ENCODE results near the gene SLC4A5. TPM values are rescaled to one million over a fixed set of nuclear protein-coding genes. Genes with fewer than 3 reads are reported as not detected.

Gene SLC4A5
- total RNA-seq, 1 donor from 2014 or later = under 0.01 TPM

DNA sequence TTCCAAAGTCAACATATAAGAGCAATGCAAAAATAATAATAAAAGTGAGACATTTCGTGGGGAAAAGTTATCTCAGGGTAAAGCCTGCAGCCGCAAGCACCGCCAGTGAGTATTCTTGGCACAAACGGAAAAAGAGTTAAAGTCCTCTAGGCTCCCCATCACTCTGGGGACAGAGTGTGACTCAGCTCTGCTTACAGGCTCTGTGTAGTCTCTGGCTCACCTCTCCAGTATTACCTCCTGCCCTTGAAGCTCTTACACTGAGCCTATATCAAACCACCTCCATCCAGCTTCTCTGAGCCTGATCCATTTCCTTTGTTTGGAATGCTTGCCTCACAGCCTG is 89.3 kb downstream of the SLC4A5 start:
- no peak for DNase-seq (ENCODE audit: low read depth)
- H3K4me3 ChIP-seq (ENCODE audit: low read depth, low read length) = no peak overlapping the region
- TF ChIP-seq, protein P1, sequence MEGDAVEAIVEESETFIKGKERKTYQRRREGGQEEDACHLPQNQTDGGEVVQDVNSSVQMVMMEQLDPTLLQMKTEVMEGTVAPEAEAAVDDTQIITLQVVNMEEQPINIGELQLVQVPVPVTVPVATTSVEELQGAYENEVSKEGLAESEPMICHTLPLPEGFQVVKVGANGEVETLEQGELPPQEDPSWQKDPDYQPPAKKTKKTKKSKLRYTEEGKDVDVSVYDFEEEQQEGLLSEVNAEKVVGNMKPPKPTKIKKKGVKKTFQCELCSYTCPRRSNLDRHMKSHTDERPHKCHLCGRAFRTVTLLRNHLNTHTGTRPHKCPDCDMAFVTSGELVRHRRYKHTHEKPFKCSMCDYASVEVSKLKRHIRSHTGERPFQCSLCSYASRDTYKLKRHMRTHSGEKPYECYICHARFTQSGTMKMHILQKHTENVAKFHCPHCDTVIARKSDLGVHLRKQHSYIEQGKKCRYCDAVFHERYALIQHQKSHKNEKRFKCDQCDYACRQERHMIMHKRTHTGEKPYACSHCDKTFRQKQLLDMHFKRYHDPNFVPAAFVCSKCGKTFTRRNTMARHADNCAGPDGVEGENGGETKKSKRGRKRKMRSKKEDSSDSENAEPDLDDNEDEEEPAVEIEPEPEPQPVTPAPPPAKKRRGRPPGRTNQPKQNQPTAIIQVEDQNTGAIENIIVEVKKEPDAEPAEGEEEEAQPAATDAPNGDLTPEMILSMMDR (conservative IDR thresholded peaks at IDR 0.05; ENCODE audit: low read depth, low read length) = no peak

DNA sequence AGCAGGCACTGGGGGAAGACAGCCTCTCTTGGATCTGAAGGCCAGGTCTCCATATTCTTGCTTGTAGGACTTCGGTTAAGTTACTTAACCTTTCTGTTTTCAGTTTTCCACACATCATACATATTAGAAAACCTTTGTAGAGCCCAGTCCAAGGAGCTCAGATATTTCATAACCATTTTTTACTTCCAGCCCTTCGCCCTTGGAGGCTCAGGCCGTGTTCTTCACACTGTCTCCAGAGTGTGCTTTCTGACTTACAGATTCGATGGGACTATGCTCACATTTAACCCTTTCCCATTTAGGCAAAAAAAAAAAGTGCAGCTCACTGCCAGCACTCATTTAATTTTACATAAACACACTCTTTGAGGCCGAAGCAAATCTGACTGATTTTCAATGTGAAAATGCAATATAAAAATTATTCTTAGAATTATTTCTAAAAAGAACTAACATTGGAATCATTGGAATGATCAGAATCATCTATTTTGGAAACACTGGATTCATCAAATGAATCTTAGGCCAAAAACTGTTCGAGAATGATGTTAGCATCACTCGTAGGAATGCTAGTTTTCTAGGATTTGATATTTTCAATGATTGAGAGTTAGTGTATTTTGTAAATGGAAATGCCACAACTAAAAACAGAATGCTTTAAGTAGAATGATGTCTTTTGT is 89.8 kb downstream of the SLC4A5 start:
- TF ChIP-seq, protein P1 (conservative IDR thresholded peaks at IDR 0.05; ENCODE audit: low read depth, low read length) = no peak
- no peak for DNase-seq (ENCODE audit: low read depth)

DNA sequence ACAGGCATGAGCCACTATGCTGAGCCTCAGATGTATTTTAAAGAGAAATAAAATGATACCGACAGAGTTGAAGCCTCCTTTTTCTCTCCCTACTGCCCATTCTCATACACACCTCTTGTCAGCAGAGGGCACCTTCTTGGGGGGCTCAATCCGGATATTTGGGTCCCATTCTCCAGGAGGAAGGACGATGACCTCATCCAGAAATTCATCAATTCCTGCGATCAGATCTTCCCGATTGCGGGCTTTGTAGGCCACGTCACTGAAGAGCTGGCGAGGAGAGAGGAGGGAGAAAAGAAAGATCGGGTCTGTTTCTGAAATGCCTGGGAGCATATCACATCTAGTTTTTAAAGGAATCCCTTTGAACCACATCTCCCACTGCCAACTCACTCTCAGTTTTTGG is 90.4 kb downstream of the SLC4A5 start:
- TF ChIP-seq, protein P1 (conservative IDR thresholded peaks at IDR 0.05; ENCODE audit: low read depth, low read length) = no peak
- DNase-seq (ENCODE audit: low read depth) = no peak
- no peak overlapping the region for H3K4me3 ChIP-seq (ENCODE audit: low read depth, low read length)

More for the DNA sequence above, 89.8 kb downstream of the SLC4A5 start:
- no peak overlapping the region for H3K4me3 ChIP-seq (ENCODE audit: low read depth, low read length)

DNA sequence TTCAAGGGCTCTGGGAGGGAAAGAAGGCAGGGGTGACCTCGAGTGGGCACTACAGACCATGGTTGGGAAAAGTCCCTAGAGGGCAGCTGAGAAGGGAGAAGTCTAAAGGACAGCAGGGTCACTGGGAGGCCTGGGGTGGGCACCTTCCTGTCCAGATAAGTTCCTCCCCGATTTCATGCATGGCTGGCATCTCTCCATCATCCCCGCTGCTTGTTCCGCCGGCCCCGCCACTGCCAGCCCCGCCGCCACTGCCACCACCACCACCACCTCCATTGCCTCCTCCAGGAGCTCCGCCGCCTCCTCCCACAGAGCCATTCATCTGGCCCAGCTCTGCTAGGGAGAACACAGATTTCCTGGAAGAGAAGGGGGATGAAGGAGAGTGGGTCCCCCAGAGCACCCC is 91.2 kb downstream of the SLC4A5 start:
- no peak for DNase-seq (ENCODE audit: low read depth)
- TF ChIP-seq, protein P1 (conservative IDR thresholded peaks at IDR 0.05; ENCODE audit: low read depth, low read length) = no peak
- no peak overlapping the region for H3K4me3 ChIP-seq (ENCODE audit: low read depth, low read length)

DNA sequence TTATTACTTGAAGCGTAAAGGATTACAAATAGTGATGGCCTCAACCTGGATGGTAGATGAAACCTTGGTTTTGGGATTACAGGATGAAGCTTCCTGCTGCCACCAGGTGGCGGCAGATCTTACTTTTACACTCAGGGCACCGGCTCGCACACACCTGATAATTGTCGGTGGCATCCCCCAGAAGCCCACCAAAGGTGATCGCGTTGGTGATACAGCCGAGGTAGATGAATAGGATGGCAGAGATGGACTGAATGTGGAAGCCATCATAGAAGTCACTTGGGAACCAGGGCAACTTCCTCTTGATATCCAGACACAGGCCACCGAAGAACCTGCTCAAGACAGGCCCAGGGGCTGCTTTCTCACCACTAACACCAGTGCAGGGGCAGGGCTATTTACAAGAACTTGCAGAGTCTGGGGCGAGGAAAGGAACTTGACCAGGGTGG is 93.0 kb downstream of the SLC4A5 start:
- H3K4me3 ChIP-seq (ENCODE audit: low read depth, low read length) = no peak overlapping the region
- DNase-seq (ENCODE audit: low read depth) = no peak
- TF ChIP-seq, protein P1 (conservative IDR thresholded peaks at IDR 0.05; ENCODE audit: low read depth, low read length) = peak; percentile 88

DNA sequence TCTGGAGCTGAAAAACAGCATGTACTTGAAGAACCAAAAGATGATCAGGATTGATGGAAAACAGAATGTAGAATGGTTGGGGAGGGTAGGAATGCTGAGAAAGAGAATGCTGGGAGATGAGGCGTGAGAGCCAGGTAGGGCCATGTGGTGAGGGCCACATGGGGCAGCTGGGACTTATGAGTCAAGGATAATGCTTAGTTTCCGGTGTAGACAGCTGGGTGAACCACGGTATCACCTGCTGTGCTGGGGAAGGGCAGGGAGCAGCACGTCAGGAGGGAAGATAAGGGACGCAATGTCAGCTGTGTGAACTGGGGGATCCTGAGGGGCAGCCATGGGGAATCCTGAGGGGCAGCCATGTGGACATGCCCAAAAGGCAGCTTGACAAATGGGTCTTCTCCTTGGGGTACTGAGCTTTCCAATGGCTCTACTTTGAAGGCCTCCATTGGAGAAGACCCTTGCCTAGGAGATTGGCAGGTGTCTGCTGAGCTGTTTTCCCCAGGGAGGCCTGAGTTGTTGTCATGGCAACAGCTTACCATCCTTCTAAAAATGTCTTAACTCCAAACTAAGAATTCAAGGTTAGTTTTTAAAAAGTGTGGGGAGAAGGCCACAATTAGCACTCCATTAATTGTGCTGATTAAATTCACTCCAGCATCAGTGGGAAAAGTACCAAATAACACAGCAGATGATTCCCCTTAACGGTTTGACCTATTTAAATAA is 93.7 kb downstream of the SLC4A5 start:
- no peak overlapping the region for H3K4me3 ChIP-seq (ENCODE audit: low read depth, low read length)
- TF ChIP-seq, protein P1 (conservative IDR thresholded peaks at IDR 0.05; ENCODE audit: low read depth, low read length) = peak; percentile 6
- no peak for DNase-seq (ENCODE audit: low read depth)
